ENCODE measurements around the gene CLDN11. TPM values are rescaled to one million over a fixed set of nuclear protein-coding genes. Genes with fewer than 3 reads are reported as not detected.

The CLDN11 gene
- total and polyA plus RNA-seq, 2 donors, result 0.47 to 1.5 TPM

- Histone ChIP-seq H3K9me3 (ENCODE audit: control insufficient read depth in 2 of 2, insufficient read depth in 1 of 2, low read length in 1 of 2) (no peaks in the 10 kb centered on the region), H3K4me1 (ENCODE audit: control insufficient read depth in 2 of 2, insufficient read depth in 2 of 2, low read length in 2 of 2) (no peaks in the 10 kb centered on the region), H3K36me3 (ENCODE audit: control insufficient read depth in 2 of 2, insufficient read depth in 2 of 2, low read length in 1 of 2) (no peaks in the 10 kb centered on the region), H3K4me3 (ENCODE audit: low read length in 2 of 2) (no peak overlapping the region), H3K27me3 (ENCODE audit: control insufficient read depth in 2 of 2, insufficient read depth in 1 of 2, low read length in 1 of 2) (peaks cover 0 to 6% of the 10 kb centered on the region in 2 donors), H3K27ac (ENCODE audit: low read depth in 1 of 2, low read length in 1 of 2) (no peak overlapping the region)
- 80% methylated on average over 3 of the region's 3 CpGs for WGBS
- no peak for DNase-seq (ENCODE audit: low read depth in 6 of 9, low spot score in 9 of 9)
Observed at GRCh38 chr3:170471149-170471548, 52.5 kb downstream of the CLDN11 start.

GRCh38 chr3:170473358-170473757 lies 54.7 kb downstream of the CLDN11 start:
- no peaks in the 10 kb centered on the region for H3K9me3 ChIP-seq (ENCODE audit: control insufficient read depth in 2 of 2, insufficient read depth in 1 of 2, low read length in 1 of 2)
- DNase-seq (ENCODE audit: low read depth in 6 of 9, low spot score in 9 of 9), result no peak
- H3K36me3 ChIP-seq (ENCODE audit: control insufficient read depth in 2 of 2, insufficient read depth in 2 of 2, low read length in 1 of 2), result no peaks in the 10 kb centered on the region
- no peak overlapping the region for H3K4me3 ChIP-seq (ENCODE audit: low read length in 2 of 2)
- H3K27ac ChIP-seq (ENCODE audit: low read depth in 1 of 2, low read length in 1 of 2), result no peak overlapping the region
- no peaks in the 10 kb centered on the region for H3K4me1 ChIP-seq (ENCODE audit: control insufficient read depth in 2 of 2, insufficient read depth in 2 of 2, low read length in 2 of 2)
- WGBS, result 46% methylated on average over 3 of the region's 3 CpGs
- H3K27me3 ChIP-seq (ENCODE audit: control insufficient read depth in 2 of 2, insufficient read depth in 1 of 2, low read length in 1 of 2), result peaks cover 0 to 6% of the 10 kb centered on the region in 2 donors

- H3K9me3 ChIP-seq (ENCODE audit: control insufficient read depth in 2 of 2, insufficient read depth in 1 of 2, low read length in 1 of 2), result no peaks in the 10 kb centered on the region
- DNase-seq (ENCODE audit: low read depth in 6 of 9, low spot score in 9 of 9), result no peak
- H3K36me3 ChIP-seq (ENCODE audit: control insufficient read depth in 2 of 2, insufficient read depth in 2 of 2, low read length in 1 of 2), result no peaks in the 10 kb centered on the region
- peaks cover 0 to 6% of the 10 kb centered on the region in 2 donors for H3K27me3 ChIP-seq (ENCODE audit: control insufficient read depth in 2 of 2, insufficient read depth in 1 of 2, low read length in 1 of 2)
- 93% methylated on average over 3 of the region's 3 CpGs for WGBS
- no peak overlapping the region for H3K4me3 ChIP-seq (ENCODE audit: low read length in 2 of 2)
- H3K4me1 ChIP-seq (ENCODE audit: control insufficient read depth in 2 of 2, insufficient read depth in 2 of 2, low read length in 2 of 2), result no peaks in the 10 kb centered on the region
- no peak overlapping the region for H3K27ac ChIP-seq (ENCODE audit: low read depth in 1 of 2, low read length in 1 of 2)
Observed at GRCh38 chr3:170475092-170475685, 56.5 kb downstream of the CLDN11 start.

- no peak overlapping the region for H3K27ac ChIP-seq (ENCODE audit: low read depth in 1 of 2, low read length in 1 of 2)
- H3K9me3 ChIP-seq (ENCODE audit: control insufficient read depth in 2 of 2, insufficient read depth in 1 of 2, low read length in 1 of 2), result no peaks in the 10 kb centered on the region
- 78% methylated on average over 6 of the region's 6 CpGs for WGBS
- DNase-seq (ENCODE audit: low read depth in 6 of 9, low spot score in 9 of 9), result no peak
- H3K36me3 ChIP-seq (ENCODE audit: control insufficient read depth in 2 of 2, insufficient read depth in 2 of 2, low read length in 1 of 2), result no peaks in the 10 kb centered on the region
- H3K4me3 ChIP-seq (ENCODE audit: low read length in 2 of 2), result no peak overlapping the region
- H3K27me3 ChIP-seq (ENCODE audit: control insufficient read depth in 2 of 2, insufficient read depth in 1 of 2, low read length in 1 of 2), result peaks cover 0 to 6% of the 10 kb centered on the region in 2 donors
- H3K4me1 ChIP-seq (ENCODE audit: control insufficient read depth in 2 of 2, insufficient read depth in 2 of 2, low read length in 2 of 2), result no peaks in the 10 kb centered on the region
Observed at GRCh38 chr3:170476291-170476690, 57.6 kb downstream of the CLDN11 start.

GRCh38 chr3:170477395-170477794 lies 58.7 kb downstream of the CLDN11 start:
- no peak overlapping the region for H3K4me3 ChIP-seq (ENCODE audit: low read length in 2 of 2)
- no peaks in the 10 kb centered on the region for H3K4me1 ChIP-seq (ENCODE audit: control insufficient read depth in 2 of 2, insufficient read depth in 2 of 2, low read length in 2 of 2)
- WGBS, result 68% methylated on average over 2 of the region's 2 CpGs
- H3K36me3 ChIP-seq (ENCODE audit: control insufficient read depth in 2 of 2, insufficient read depth in 2 of 2, low read length in 1 of 2), result no peaks in the 10 kb centered on the region
- H3K27ac ChIP-seq (ENCODE audit: low read depth in 1 of 2, low read length in 1 of 2), result no peak overlapping the region
- peaks cover 0 to 6% of the 10 kb centered on the region in 2 donors for H3K27me3 ChIP-seq (ENCODE audit: control insufficient read depth in 2 of 2, insufficient read depth in 1 of 2, low read length in 1 of 2)
- DNase-seq (ENCODE audit: low read depth in 6 of 9, low spot score in 9 of 9), result no peak
- H3K9me3 ChIP-seq (ENCODE audit: control insufficient read depth in 2 of 2, insufficient read depth in 1 of 2, low read length in 1 of 2), result no peaks in the 10 kb centered on the region

GRCh38 chr3:170480111-170480510 lies 61.4 kb downstream of the CLDN11 start:
- Histone ChIP-seq H3K27me3 (ENCODE audit: control insufficient read depth in 2 of 2, insufficient read depth in 1 of 2, low read length in 1 of 2) (peaks cover 0 to 3% of the 10 kb centered on the region in 2 donors), H3K4me3 (ENCODE audit: low read length in 2 of 2) (no peak overlapping the region), H3K36me3 (ENCODE audit: control insufficient read depth in 2 of 2, insufficient read depth in 2 of 2, low read length in 1 of 2) (no peaks in the 10 kb centered on the region), H3K4me1 (ENCODE audit: control insufficient read depth in 2 of 2, insufficient read depth in 2 of 2, low read length in 2 of 2) (no peaks in the 10 kb centered on the region), H3K27ac (ENCODE audit: low read depth in 1 of 2, low read length in 1 of 2) (no peak overlapping the region), H3K9me3 (ENCODE audit: control insufficient read depth in 2 of 2, insufficient read depth in 1 of 2, low read length in 1 of 2) (no peaks in the 10 kb centered on the region)
- DNase-seq (ENCODE audit: low read depth in 6 of 9, low spot score in 9 of 9), result no peak
- 89% methylated on average over 4 of the region's 4 CpGs for WGBS

DNA sequence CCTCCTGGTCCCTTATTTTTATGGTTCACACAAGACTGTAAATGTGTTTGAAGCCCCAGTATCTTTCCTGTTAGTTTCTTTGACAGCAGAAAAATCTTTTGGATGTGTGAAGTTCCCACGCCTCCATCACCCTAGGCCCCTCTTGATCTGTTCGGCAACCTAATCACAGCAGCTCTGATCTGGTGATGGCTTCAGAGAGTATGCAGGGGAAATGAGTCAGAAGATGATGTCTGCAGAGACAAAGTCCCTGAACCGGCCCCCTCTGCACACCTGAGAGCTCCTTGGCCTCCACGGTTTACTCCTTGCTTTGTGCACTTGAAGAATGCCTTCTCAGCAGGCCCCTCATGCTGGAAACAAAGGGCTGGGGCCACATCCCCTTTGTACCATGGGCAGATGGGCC lies 63.5 kb downstream of the CLDN11 start:
- no peak overlapping the region for H3K27ac ChIP-seq (ENCODE audit: low read depth in 1 of 2, low read length in 1 of 2)
- WGBS, result 88% methylated on average over 4 of the region's 4 CpGs

GRCh38 chr3:170483485-170484262 lies 65.0 kb downstream of the CLDN11 start:
- no peaks in the 10 kb centered on the region for H3K4me1 ChIP-seq (ENCODE audit: control insufficient read depth in 2 of 2, insufficient read depth in 2 of 2, low read length in 2 of 2)
- DNase-seq (ENCODE audit: low read depth in 6 of 9, low spot score in 9 of 9), result no peak
- H3K27me3 ChIP-seq (ENCODE audit: control insufficient read depth in 2 of 2, insufficient read depth in 1 of 2, low read length in 1 of 2), result no peaks in the 10 kb centered on the region
- 72% methylated on average over 5 of the region's 5 CpGs for WGBS
- no peaks in the 10 kb centered on the region for H3K36me3 ChIP-seq (ENCODE audit: control insufficient read depth in 2 of 2, insufficient read depth in 2 of 2, low read length in 1 of 2)
- H3K27ac ChIP-seq (ENCODE audit: low read depth in 1 of 2, low read length in 1 of 2), result no peak overlapping the region
- no peaks in the 10 kb centered on the region for H3K9me3 ChIP-seq (ENCODE audit: control insufficient read depth in 2 of 2, insufficient read depth in 1 of 2, low read length in 1 of 2)
- H3K4me3 ChIP-seq (ENCODE audit: low read length in 2 of 2), result no peak overlapping the region

More for the DNA sequence above, 63.5 kb downstream of the CLDN11 start:
- H3K9me3 ChIP-seq (ENCODE audit: control insufficient read depth in 2 of 2, insufficient read depth in 1 of 2, low read length in 1 of 2), result no peaks in the 10 kb centered on the region
- no peaks in the 10 kb centered on the region for H3K27me3 ChIP-seq (ENCODE audit: control insufficient read depth in 2 of 2, insufficient read depth in 1 of 2, low read length in 1 of 2)
- H3K36me3 ChIP-seq (ENCODE audit: control insufficient read depth in 2 of 2, insufficient read depth in 2 of 2, low read length in 1 of 2), result no peaks in the 10 kb centered on the region
- no peak for DNase-seq (ENCODE audit: low read depth in 6 of 9, low spot score in 9 of 9)
- H3K4me1 ChIP-seq (ENCODE audit: control insufficient read depth in 2 of 2, insufficient read depth in 2 of 2, low read length in 2 of 2), result no peaks in the 10 kb centered on the region
- H3K4me3 ChIP-seq (ENCODE audit: low read length in 2 of 2), result no peak overlapping the region

Measured in thymus (tissue), 11 donors.